ENCODE data around the gene ERICH3.
"Not testable (repeated sequence)": the region's sequence is repeated elsewhere in the genome, so short reads cannot be mapped to it uniquely, and the experiment has no call there.

ERICH3 gene

DNA sequence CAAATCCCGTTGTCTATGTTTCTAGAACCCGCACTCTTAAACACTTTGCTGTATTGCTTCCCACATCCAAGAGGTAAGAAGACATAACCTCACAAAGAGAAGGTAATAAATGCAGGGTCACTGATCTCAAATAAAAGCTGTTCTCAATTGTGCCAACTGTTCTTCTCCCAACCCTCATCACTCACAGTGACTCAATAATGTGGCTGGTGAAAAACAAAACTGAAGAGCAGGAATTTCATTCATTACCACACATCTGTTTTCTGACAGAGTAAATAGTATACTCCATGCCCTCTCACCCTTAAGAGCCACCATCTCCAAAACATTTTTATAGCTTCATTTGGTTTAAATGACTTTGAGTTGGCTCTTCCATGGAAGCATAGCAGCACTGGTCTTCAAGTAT is 6.2 kb upstream of the ERICH3 start:
- Histone ChIP-seq H3K4me2 (ENCODE audit: low read length) (no peak overlapping the region), H3K79me2 (ENCODE audit: control insufficient read depth, low read length) (no peaks in the 10 kb centered on the region), H3K27me3 (ENCODE audit: control insufficient read depth, low read length) (peaks cover 8% of the 10 kb centered on the region), H3K9me2 (replicated peaks; ENCODE audit: control insufficient read depth, low read length) (no peaks in the 10 kb centered on the region), H3K4me3 (ENCODE audit: low read length) (no peak overlapping the region), H3K9me3 (ENCODE audit: control insufficient read depth, insufficient read depth, low read length) (no peaks in the 10 kb centered on the region), H3K27ac (ENCODE audit: low read depth, low read length) (no peak overlapping the region), H4K20me1 (ENCODE audit: control insufficient read depth, insufficient read depth, low read depth, low read length) (no peaks in the 10 kb centered on the region), H3F3A (ENCODE audit: control insufficient read depth, insufficient read depth) (no peaks in the 10 kb centered on the region), H3K36me3 (ENCODE audit: control insufficient read depth, low read length) (no peaks in the 10 kb centered on the region), H3K4me1 (ENCODE audit: control insufficient read depth, low read length) (no peaks in the 10 kb centered on the region)
- TF ChIP-seq EZH2phosphoT487 (IDR thresholded peaks at IDR 0.05; ENCODE audit: borderline replicate concordance, low read length) (no peak), CTCF (IDR thresholded peaks at IDR 0.05; ENCODE audit: low read depth, low read length, poor library complexity, severe bottlenecking) (no peak)

DNA sequence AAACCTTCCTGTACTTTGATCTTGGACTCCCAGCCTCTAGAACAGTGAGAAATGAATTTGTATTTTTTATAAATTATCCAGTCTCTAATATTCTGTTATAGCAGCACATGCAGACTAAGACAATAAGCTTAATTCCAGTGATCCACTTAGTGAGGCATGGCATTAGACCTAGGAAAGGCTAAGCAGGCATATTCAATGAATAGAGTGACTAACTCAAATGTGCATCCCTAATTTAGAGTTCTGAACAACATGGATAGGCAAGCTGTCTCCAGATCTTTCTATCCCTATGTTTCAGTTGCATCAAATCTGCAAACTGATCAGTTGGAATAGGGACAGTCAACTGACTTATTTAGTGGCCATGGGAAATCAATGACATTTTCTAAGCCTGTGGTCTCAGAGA is 4.3 kb upstream of the ERICH3 start:
- H3K4me2 ChIP-seq (ENCODE audit: low read length) = no peak overlapping the region
- H3K4me3 ChIP-seq (ENCODE audit: low read length) = no peak overlapping the region
- H3K27me3 ChIP-seq (ENCODE audit: control insufficient read depth, low read length) = peaks cover 8% of the 10 kb centered on the region
- no peaks in the 10 kb centered on the region for H3K36me3 ChIP-seq (ENCODE audit: control insufficient read depth, low read length)
- H3K79me2 ChIP-seq (ENCODE audit: control insufficient read depth, low read length) = no peaks in the 10 kb centered on the region
- no peaks in the 10 kb centered on the region for H3K4me1 ChIP-seq (ENCODE audit: control insufficient read depth, low read length)
- TF ChIP-seq EZH2phosphoT487 (IDR thresholded peaks at IDR 0.05; ENCODE audit: borderline replicate concordance, low read length) (no peak), CTCF (IDR thresholded peaks at IDR 0.05; ENCODE audit: low read depth, low read length, poor library complexity, severe bottlenecking) (no peak)
- no peaks in the 10 kb centered on the region for H3K9me3 ChIP-seq (ENCODE audit: control insufficient read depth, insufficient read depth, low read length)
- no peaks in the 10 kb centered on the region for H4K20me1 ChIP-seq (ENCODE audit: control insufficient read depth, insufficient read depth, low read depth, low read length)
- no peaks in the 10 kb centered on the region for H3F3A ChIP-seq (ENCODE audit: control insufficient read depth, insufficient read depth)
- H3K9me2 ChIP-seq (replicated peaks; ENCODE audit: control insufficient read depth, low read length) = no peaks in the 10 kb centered on the region
- no peak overlapping the region for H3K27ac ChIP-seq (ENCODE audit: low read depth, low read length)

- no peaks in the 10 kb centered on the region for H3K79me2 ChIP-seq (ENCODE audit: control insufficient read depth, low read length)
- no peak overlapping the region for H3K4me2 ChIP-seq (ENCODE audit: low read length)
These were observed 871 bp upstream of the ERICH3 start for GRCh38 chr1:74674278-74675048.

GRCh38 chr1:74670866-74671265 is 2.7 kb downstream of the ERICH3 start:
- H4K20me1 ChIP-seq (ENCODE audit: control insufficient read depth, insufficient read depth, low read depth, low read length); H3K4me2 ChIP-seq (ENCODE audit: low read length); H3K4me3 ChIP-seq (ENCODE audit: low read length): not testable (repeated sequence)

More at GRCh38 chr1:74674278-74675048, 871 bp upstream of the ERICH3 start:
- TF ChIP-seq EZH2phosphoT487 (IDR thresholded peaks at IDR 0.05; ENCODE audit: borderline replicate concordance, low read length) (no peak), CTCF (IDR thresholded peaks at IDR 0.05; ENCODE audit: low read depth, low read length, poor library complexity, severe bottlenecking) (no peak)
- H3K9me3 ChIP-seq (ENCODE audit: control insufficient read depth, insufficient read depth, low read length) = no peaks in the 10 kb centered on the region
- no peaks in the 10 kb centered on the region for H3K36me3 ChIP-seq (ENCODE audit: control insufficient read depth, low read length)
- H3F3A ChIP-seq (ENCODE audit: control insufficient read depth, insufficient read depth) = no peaks in the 10 kb centered on the region
- no peaks in the 10 kb centered on the region for H4K20me1 ChIP-seq (ENCODE audit: control insufficient read depth, insufficient read depth, low read depth, low read length)
- no peak overlapping the region for H3K27ac ChIP-seq (ENCODE audit: low read depth, low read length)
- no peak overlapping the region for H3K4me3 ChIP-seq (ENCODE audit: low read length)
- H3K4me1 ChIP-seq (ENCODE audit: control insufficient read depth, low read length) = no peaks in the 10 kb centered on the region
- no peaks in the 10 kb centered on the region for H3K27me3 ChIP-seq (ENCODE audit: control insufficient read depth, low read length)
- H3K9me2 ChIP-seq (replicated peaks; ENCODE audit: control insufficient read depth, low read length) = no peaks in the 10 kb centered on the region

More at GRCh38 chr1:74670866-74671265, 2.7 kb downstream of the ERICH3 start:
- H3K79me2 ChIP-seq (ENCODE audit: control insufficient read depth, low read length); H3K4me1 ChIP-seq (ENCODE audit: control insufficient read depth, low read length); H3K27ac ChIP-seq (ENCODE audit: low read depth, low read length); H3K9me2 ChIP-seq (replicated peaks; ENCODE audit: control insufficient read depth, low read length); H3K27me3 ChIP-seq (ENCODE audit: control insufficient read depth, low read length); H3K9me3 ChIP-seq (ENCODE audit: control insufficient read depth, insufficient read depth, low read length); H3K36me3 ChIP-seq (ENCODE audit: control insufficient read depth, low read length); H3F3A ChIP-seq (ENCODE audit: control insufficient read depth, insufficient read depth): not testable (repeated sequence)
